ENCODE measurements around the gene ZBTB21. TPM values are rescaled to one million over a fixed set of nuclear protein-coding genes. Genes with fewer than 3 reads are reported as not detected.

The ZBTB21 gene
- polyA plus RNA-seq (ENCODE audit: insufficient read length): 4.7 TPM

DNA sequence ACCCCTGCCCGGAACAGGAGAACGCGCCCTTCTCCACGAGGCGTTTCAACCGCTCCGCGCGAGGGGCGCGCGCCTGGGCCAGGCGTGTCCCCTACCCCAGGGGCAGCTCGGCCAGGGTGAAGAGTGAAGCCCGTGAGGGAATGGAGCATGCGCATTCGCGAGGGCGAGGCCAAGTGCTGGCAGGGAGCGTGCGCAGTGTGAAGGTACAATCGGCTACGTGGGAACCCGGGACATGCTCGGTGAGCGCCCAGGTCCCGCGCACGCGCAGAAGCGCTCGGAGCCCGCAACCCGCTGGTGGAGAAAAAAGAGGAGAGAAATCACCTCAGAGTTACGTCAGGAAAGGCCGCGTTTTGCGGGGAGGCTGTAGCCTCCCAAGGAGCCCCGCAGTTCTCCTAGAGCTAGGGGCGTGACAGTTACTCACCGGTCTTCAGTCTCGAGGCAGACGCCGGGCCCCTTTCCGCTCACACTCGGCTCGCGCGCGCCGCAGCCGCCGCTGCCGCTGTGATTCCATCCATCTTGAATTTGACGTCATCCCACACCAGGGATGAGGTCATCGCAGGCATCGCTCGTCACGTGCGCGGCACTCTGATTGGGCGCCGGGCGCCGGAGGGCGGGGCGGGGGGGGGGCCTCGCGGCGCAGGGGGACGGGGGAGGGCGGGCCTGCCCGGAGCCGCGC lies at the start of gene ZBTB21:
Gene ZBTB21, minus strand, starts transcription at position 530 of the 676 bp plus-strand sequence. CDS start 16,265 bp downstream, outside the sequence.
- peak; percentile 98 for DNase-seq

DNA sequence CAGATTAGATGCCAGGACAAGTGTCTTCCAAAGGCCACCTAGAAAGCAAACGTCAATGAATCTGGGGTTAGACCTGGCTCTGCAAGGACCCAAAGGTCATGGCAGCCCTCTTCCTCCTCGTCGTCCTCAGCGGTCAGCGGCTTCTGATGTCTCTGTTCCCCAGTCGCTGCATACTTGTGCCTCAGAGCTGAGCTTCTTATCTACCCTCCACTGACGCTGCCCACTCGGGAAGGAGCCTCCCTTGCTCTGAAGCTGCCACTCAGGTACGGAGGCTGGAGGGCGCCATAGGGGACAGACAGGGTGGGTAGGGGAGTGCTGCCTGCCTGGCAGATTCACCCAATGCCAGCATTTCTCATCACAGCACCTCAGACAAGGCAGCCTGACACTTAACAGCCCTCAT lies 49.6 kb upstream of the ZBTB21 start:
- DNase-seq: no peak

DNA sequence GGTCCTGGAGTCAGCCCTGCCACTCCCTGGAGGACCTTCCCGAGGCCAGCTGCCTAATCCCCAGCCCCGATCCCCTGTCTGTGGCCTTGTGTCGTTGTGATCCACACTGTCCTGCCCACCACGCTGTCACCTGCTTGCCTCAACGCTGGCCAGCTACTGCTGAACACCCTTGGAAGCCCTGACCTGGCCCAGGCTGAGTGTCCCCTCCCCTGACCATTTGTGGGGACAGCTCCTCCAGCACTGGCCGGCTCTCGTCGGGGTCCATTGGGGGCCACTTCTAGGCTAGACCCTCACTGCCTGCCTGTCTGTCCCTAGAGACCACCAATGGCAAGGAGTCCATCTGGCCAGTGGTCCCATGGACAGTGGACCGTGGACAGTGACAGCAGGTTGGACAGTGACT lies 49.0 kb upstream of the ZBTB21 start:
- DNase-seq: no peak

DNA sequence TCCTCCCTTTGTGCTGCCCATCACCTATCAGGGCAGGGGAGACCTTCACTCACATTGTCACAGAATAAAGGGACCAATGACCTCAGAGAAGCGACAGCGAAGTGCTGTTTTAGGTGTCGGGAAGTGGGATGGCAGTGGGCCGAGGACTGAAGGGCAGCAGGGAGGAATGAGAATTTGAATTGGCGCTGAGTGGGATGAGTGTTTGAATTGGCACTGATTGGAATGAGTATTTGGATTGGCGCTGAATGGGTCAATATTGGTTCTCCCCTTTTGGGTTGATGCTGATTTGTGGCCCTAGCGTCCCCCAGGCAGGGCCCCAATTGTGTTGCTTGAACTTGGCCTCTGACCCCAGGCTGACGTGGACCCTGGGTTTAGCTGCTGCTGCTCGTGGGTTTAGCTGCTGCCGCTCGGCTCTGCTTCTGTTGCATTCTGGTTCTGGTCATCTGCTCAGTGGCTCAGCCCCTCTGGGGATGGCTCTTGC lies 48.5 kb upstream of the ZBTB21 start:
- no peak for DNase-seq

DNA sequence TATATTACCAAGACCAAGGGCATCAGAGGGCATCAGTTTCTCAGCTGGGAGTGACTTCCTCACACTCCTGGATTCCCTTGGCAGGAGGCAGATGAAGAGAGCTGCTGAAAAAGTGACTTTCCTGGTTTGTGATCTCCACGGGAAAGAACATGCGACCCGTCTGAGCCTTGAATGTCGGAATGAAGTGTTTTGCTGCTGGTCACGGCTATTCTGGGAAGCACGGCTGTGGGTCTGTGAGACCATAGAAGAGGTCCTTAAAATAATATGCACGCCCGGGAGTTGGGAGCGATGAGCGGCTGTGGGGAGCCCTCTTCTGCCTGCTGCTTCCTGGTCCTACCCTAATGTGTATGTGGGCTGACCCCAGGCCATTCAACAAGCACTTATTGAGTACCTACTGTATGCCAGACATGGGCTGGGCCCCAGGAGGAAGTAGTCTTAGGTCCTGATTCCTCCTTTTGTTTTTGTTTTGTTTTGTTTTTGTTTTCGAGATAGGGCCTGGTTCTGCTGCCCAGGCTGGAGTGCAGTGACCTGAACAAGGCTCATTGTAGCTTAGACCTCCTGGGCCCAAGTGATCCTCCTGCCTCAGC lies 47.8 kb upstream of the ZBTB21 start:
- DNase-seq: no peak

DNA sequence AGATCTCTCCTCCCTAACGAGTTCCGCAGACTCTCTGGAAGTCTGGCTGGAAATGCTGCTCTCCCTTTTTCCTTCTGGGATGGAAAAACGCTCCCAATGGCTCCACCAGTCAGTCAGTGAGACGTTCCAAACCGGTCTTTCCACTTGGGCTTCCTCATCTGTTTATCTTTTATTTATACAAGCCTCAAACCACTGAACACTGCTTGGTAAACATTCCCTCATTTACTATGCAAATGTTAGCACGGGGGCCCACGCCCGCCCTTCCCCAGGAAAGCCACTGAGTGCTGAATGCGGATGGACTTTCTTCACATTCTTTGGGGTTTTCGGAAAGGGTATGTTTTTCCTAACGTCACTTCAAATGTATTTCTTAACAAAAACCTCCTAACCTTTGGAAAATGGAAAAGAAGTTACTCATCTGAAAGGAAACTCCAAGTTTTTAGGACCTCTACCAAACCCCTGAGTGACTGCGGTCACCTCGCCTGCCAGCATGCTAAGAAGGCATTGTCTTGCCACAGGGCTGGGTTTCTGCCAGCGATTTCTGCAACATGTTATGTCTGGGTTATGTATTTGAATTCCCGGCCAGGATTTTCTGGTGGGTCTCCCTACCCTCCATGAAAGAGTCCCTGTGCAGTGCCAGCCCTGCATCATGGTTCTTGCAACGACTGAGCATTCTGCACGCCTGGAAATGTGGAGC lies 47.0 kb upstream of the ZBTB21 start:
- peak; percentile 70 for DNase-seq

DNA sequence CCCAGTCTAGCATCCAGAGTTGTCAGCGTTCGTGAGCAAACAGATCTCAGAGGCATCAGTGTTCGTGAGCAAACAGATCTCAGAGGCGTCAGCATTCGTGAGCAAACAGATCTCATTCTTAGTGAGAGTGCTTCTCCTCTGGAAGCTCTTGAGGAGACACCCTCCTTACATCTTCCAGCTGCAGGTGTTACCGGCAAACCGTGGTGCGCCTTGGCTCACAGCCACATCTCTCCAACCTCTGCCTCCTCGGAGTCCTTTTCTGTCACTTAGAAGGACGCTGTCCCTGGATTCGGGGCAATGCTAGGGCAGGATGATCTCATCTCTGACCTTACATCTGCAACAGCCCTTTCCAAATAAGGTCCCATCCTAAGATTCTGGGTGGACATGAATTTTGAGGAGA lies 46.3 kb upstream of the ZBTB21 start:
- DNase-seq: no peak

DNA sequence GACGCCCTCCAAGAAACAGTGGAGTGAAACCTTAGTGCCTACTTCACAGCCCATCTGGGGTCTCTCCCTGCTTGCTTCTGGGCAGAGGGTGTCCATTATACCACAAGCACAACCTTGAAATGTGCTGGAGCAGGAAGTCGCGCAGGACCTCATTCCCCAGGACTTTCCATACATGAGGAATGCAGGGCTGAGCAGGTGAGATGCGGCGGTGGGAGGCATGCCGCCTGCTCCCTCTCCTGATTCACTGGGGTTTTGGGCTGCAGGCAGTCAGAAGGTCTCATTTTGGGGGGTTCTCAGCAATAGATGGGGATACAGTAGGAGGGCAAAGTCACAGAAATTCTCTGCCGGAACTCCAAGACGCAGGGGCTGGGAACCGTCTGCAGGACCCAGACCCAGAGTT lies 45.3 kb upstream of the ZBTB21 start:
- no peak for DNase-seq

DNA sequence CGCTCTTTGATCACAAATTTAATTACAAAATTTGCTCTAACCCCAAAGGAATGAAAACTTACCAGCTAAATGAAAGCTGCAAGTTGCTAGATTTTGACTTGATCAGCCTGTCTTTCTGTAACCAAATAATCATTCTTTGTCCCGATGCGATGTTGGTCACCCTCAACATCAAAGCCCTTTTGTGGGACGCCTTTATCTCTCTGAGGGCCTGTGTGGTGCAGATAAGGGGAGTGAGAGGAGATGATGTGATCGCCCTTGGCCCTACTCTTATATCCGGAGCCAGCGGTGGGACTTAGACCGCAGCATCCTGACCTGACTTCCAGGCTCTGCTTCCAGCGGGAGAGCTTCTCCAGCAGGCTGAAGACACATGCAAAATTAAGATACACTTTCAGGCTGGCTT lies 41.6 kb upstream of the ZBTB21 start:
- no peak for DNase-seq

DNA sequence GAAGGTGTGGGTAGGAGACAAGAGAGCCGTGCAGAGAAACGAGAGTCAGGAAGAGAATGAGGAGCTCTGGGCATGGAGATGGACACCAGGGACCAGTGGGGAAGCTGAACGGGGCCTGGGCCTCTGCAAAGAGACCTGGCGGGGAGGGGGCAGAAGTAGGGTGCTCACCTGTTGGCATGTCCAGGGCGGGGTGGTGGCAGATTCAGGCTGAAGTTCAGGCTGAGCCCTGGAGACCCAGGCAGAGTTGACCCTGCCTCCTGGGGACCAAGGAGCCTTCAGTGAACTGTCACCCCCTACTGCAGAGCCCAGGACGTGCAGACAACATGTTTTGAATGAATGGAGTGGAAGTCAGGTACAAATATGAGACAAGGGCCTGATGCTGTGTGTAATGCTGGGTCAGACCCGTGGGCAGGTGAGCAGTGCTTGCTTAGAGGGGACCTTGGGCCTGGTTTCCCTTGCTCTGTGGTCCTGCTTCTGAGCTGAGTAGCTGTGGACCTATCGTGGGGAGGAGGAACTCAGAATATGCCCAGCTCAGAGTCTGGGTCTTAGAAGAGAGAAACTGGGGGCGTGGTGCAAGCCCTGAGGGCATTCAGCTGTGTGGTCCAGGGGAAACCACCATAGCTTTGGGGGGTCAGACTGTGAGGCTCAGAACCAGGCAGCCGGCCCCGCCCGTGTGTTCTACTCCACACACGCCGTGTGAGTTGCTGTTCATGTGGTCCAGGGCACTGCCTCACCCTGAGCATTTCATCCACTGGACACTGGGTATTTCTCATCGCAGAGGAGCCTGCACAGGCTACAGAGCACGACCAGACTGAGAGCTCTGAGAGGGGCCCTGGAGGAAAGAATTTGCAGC lies 39.6 kb upstream of the ZBTB21 start:
- DNase-seq: no peak

DNA sequence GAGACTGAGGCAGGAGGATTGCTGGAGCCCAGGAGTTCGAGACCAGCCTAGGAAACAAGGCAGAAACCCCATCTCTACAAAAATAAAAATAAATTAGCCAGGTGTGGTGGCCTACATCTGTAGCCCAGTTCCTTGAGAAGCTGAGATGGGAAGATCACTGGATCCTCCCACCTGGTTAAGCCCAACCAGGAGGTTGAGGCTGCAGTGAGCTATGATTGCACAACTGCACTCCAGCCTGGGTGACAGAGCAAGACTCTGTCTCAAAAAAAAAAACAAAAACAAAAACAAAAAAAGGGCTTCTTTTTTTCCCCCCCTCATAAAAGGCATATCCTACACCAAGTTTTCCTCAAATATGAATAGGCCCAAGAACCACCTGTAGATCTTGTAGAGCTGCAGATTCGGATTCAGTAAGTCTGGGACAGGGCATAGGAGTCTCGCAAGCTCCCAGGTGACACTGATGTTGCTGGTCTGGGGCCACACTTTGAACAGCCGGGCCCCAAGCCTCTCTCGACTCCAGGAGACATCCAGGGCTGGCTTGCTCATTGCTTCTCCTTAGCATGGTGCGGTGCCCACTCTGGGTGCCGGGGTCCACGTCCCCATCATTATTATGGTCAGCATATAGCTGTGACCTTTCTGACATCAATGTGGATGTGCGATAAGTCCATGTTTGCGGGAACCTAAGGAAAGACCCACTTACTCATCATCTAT lies 38.9 kb upstream of the ZBTB21 start:
- DNase-seq: no peak

DNA sequence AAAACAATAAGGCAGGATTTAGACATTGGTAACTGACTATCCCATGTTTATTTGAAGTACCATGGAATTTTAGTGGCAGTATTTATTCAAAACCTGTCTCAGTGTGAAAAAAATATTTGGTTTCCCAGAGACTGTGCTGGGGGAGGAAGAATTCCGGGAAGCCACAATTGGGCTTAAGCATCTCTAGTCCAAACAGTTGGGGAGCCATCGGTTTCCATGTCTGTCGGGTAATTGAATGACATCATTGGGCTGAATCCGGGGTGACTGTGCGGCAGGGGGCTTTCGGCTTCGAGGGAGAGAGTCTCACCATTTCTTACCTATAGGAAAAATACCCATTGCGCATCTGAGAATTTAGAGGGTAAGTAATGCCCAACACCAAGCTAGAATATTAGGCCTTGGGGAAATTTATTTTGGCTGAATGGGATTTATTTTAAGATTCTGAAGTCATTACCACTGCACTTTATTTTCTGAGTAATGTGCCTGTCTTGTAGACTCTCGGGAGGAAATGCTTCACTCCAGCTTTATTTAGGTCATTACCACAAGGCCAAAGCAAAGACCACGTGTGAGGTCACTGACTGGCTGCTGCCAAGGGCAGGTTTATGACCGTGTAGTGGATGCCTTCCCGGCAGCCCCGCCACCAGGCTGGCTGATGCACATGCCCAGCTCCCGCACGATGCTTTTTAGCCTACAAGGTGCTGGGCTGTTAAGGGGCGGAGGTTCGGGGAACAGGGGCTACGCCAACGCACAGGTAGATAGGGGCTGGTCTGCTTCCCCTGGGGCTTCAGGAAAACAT lies 37.9 kb upstream of the ZBTB21 start:
- DNase-seq: no peak

DNA sequence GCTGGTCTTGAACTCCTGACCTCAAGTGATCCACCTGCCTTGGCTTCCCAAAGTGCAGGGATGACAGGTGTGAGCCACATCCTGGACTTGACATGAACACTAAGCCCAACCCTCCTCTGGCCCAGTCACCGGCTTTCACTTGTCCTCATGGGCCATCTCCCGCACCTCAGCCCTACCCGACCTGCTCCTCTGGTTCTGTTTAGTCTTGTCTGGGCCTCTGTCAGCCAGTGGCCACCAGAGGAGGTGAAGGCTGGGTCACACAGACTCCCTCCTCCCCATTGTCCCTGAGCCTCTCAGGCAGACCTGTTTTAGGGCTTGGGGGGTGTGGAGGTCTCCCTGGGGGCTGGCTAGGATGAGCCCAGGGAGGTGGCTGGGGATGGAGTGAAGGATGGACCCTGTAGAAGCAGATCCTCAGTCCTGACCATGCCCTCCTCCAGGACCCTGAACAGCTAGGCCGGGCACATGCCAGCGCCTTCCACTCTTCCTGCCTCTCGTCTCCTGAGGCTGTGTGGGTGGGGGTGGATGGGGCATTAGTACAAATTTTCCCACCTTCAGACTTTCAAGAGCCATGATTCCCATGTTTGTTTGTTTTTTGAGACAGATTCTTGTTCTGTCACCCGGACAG lies 34.8 kb upstream of the ZBTB21 start:
- no peak for DNase-seq

DNA sequence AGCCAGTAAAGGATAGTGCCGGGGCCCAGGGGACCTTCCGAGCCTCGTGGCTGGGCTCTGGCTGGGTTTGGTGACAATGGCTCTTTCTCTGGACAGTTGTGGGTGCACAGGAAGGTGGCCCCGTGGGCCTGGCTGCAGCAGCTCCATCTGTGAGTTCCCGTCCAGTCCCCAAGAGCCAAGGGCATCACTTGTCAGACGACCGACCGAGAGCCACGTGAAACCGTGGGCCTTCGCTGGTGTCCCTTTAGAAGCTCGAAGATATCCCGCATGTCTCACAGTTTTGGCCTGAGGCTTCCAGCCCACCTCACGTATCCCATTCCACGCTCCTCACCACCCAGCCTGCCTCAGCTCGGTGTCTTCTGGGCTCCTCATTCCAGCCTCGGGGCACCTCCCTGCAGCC lies 33.8 kb upstream of the ZBTB21 start:
- no peak for DNase-seq

DNA sequence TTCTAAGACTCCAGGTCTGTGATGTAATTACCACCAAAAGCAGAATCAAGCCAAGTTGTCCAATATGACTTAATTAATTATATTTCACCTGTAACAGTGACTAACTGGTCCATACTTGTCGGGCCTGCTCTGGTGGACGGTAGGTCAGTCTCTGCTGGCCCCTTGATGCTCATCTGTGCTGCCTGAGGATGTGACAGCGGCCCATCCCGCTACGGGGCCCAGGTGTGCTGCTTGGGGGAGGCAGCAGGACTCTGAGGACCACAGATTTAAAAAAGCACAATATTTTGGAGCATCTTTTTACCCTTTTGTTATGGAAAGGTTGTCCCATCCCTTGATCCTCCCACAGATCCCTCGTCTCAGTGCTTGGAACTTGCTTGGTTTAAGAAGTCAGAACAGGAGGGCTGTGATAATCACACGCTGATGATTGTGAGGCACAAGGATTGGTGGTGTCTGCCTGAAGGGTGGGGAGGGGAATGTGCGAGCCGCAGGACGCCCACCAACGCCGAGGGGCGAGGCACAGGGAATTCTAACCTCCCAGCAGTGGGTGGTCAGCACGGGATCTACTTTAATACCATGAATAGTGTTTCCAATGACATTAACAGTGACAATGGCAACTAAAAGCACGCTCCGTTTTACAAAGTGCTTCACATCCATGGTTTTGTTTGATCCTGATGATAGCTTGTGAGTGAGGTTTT lies 33.2 kb upstream of the ZBTB21 start:
- no peak for DNase-seq

DNA sequence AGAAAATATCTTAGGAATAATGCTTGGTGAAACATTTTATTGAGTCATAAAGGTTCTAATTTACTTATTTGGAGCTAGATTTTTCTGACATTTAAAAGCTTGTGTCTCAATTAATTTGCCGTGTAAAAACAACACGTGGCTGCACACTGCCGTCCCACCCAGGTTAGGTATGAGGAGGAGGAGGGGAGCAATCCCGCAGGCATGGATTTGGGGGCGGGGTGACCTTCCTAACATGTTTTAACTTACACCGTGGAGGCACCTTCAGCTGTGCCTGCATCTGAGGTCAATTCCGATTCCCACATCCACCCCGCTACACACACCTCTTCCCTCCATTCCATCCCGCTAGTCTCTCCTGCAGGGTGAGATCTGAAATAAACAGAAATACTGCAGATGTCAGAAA lies 32.5 kb upstream of the ZBTB21 start:
- DNase-seq: no peak

DNA sequence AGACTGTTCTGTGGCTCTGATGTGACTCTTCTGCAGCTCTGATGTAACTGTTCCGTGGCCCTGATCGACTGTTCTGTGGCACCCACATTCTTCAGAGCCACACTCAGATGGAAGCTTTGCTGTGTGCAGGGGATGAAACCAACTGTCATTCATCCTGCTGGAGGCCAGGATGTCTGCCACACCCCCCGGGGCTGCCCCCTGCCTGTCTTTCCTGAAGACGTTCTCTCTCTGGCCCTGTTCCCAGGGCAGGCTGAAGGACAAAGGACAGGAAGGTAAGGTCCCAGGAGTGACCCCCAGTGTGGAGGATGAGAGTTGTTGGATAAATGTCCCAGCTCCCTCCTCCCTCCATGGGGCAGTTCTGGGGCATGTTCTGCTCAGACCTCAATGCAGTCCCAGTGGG lies 31.6 kb upstream of the ZBTB21 start:
- DNase-seq: no peak

DNA sequence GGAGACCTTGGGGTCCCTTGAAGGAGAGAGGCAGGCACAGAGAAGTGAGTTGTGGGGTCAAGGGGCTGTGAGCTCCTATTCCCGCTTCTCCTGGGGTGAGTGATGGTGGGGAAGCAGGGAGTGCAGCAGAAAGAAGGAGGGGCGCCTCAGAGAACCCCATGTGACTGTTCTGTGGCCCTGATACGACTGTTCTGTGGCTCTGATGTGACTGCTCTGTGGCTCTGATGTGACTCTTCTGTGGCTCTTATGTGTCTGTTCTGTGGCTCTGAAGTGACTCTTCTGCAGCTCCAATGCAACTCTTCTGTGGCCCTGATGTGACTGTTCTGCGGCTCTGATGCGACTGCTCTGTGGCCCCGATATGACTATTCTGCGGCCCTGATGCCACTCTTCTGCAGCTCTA lies 31.1 kb upstream of the ZBTB21 start:
- DNase-seq: no peak

DNA sequence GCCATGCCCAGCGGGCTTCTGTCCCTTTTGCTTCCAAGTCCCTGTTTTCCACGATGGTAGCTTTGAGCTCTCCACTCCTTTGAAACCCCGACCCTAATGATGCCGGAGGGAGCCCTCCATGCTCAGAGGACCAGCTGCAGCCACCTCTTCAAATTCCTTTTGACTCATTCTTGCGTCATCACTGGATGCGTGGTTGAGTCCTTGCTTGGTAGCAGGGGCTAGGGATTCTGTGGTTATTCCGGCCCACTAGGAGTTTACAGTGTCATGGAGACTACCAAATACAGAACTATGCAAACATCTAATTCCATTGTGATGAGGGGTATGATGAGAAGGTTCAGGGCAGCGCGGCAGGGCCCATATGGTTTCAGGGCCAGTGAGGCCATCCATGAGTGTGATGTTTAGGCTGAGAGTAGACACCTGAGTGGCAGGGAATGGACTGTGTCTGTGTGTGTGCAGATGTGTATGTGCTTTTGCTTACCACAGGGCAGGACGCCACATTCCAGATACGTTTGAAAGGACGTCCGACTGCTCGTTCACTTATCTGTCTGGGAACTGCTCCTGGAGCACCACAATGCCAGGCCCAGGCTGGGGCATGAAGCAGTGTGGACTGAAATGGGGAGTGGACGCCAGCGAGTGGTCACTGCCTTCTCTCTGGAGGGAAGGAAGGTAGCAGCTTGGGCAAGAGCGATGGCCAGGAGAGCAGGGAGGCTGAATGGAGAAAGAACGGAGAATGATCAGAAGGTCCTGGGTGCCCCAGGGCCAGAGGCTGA lies 30.4 kb upstream of the ZBTB21 start:
- no peak for DNase-seq
